ENCODE data around the gene APBB3. TPM values are rescaled to one million over a fixed set of nuclear protein-coding genes. Genes with fewer than 3 reads are reported as not detected.

APBB3 gene
- total and polyA plus RNA-seq, 9 of the 15 experiments (the other 6 are each of a cell fraction or from before 2014, with no cell fraction given): 0.17 to 24.3 (median 9.5) TPM

GRCh38 chr5:140611020-140611521 lies 46.7 kb upstream of the APBB3 start (continued):
- peak; percentile 77; the same call in 1 of the 2 replicates for TF ChIP-seq TEAD2 (tag; IDR thresholded peaks at IDR 0.05)
- peak; percentile 29; the same call in 1 of the 2 replicates for TF ChIP-seq JUN (IDR thresholded peaks at IDR 0.05; ENCODE audit: borderline replicate concordance, low read depth, low read length)
- no peak for TF ChIP-seq JUN (CRISPR knock-in tag; IDR thresholded peaks at IDR 0.05; ENCODE audit: borderline replicate concordance)
- peak; percentile 68 to 86; a peak in 3 of 4 replicates for TF ChIP-seq RCOR1 (IDR thresholded peaks at IDR 0.05; ENCODE audit: borderline replicate concordance in 1 of 2, low read depth in 2 of 2, low read length in 2 of 2)
- peak; percentile 92 for TF ChIP-seq SMARCA4 (IDR thresholded peaks at IDR 0.05)
- TF ChIP-seq TCF3 (CRISPR knock-in tag; IDR thresholded peaks at IDR 0.05): peak; percentile 99
- peak; percentile 12 for TF ChIP-seq ZFP36 (IDR thresholded peaks at IDR 0.05; ENCODE audit: low read depth, low read length, partially characterized antibody)
- TF ChIP-seq GATAD2B (IDR thresholded peaks at IDR 0.05; ENCODE audit: borderline replicate concordance): 0 out of 2 replicates have a peak, but pooled peaks have one; percentile 18
- TF ChIP-seq MITF (IDR thresholded peaks at IDR 0.05): no peak
- TF ChIP-seq ZNF644 (tag; IDR thresholded peaks at IDR 0.05; ENCODE audit: low read depth): no peak
- no peak for TF ChIP-seq GTF2A2 (tag; IDR thresholded peaks at IDR 0.05)
- no peak for TF ChIP-seq SIN3B (IDR thresholded peaks at IDR 0.05; ENCODE audit: low read depth)
- TF ChIP-seq SP1 (CRISPR knock-in tag; IDR thresholded peaks at IDR 0.05): peak; percentile 71; the same call in 1 of the 2 replicates
- no peak for TF ChIP-seq PPARD (CRISPR knock-in tag; IDR thresholded peaks at IDR 0.05)
- TF ChIP-seq PHB2 (IDR thresholded peaks at IDR 0.05; ENCODE audit: low read depth): peak; percentile 88
- TF ChIP-seq FIP1L1 (IDR thresholded peaks at IDR 0.05; ENCODE audit: low read depth, low read length, poor library complexity, severe bottlenecking): no peak
- peak; percentile 95 for TF ChIP-seq GATA2 (CRISPR knock-in tag; IDR thresholded peaks at IDR 0.05)
- no peak for TF ChIP-seq ZBTB34 (CRISPR knock-in tag; IDR thresholded peaks at IDR 0.05)
- TF ChIP-seq PBX2 (CRISPR knock-in tag; IDR thresholded peaks at IDR 0.05; ENCODE audit: low read depth): no peak
- peak; percentile 56 for TF ChIP-seq PBX2 (tag; conservative IDR thresholded peaks at IDR 0.05; ENCODE audit: low read depth)
- peak; percentile 91 for TF ChIP-seq ZEB2 (IDR thresholded peaks at IDR 0.05)
- TF ChIP-seq SRSF1 (IDR thresholded peaks at IDR 0.05; ENCODE audit: low read depth, low read length): no peak
- TF ChIP-seq ZNF512 (tag; IDR thresholded peaks at IDR 0.05): no peak
- TF ChIP-seq EP300 (IDR thresholded peaks at IDR 0.05; ENCODE audit: low read length): peak; percentile 84

Measured in K562 (cell line).